Esophagus squamous epithelium (tissue), 4 donors: ENCODE results near the gene RASIP1.

ENCODE experiments used
- POLR2A ChIP-seq, 4 donors: fragments of 450-650 bp; IDR thresholded peaks; one replicate each; pipeline ENCODE4 v1.6.1; 2017; ENCODE audit warnings: antibody characterized with exemption in 4 of 4, mild to moderate bottlenecking in 4 of 4, moderate library complexity in 3 of 4
- TF ChIP-seq, protein P1 (sequence below), 6 experiments: fragments of 450-650 bp in 4 of 6; fragments of 200-600 bp in 2 of 6; sonication (generic) in 2 of 6; IDR thresholded peaks; one replicate each; pipeline ENCODE4 v1.5.1; 2016 to 2019; ENCODE audit warnings: antibody characterized with exemption in 6 of 6, mild to moderate bottlenecking in 4 of 6, moderate library complexity in 4 of 6

DNA sequence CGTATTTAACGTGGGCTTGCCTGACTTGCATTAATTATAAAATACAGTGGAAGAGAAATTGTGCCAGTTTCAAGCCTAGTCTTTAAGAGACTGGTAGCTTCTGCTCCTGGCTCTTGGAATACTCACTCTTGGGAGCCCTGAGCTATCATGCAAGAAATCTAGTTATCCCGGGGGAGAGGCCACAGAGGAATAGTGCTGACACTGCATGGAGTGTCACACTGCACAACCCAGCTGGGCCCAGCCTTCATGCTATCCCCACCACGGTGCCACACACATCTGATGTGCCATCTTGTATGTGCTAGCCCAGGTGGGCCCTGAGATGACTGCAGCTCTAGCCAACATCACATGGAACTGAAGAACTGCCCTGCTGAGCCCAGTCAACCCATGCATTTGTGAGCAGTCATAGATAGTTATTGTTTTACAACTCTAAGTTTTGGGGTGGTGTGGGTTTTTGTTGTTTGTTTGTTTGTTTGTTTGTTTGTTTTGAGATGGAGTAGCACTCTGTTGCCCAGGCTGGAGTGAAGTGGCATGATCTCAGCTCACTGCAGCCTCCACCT, 29.2 kb downstream of the RASIP1 start:
- TF ChIP-seq, protein P1, sequence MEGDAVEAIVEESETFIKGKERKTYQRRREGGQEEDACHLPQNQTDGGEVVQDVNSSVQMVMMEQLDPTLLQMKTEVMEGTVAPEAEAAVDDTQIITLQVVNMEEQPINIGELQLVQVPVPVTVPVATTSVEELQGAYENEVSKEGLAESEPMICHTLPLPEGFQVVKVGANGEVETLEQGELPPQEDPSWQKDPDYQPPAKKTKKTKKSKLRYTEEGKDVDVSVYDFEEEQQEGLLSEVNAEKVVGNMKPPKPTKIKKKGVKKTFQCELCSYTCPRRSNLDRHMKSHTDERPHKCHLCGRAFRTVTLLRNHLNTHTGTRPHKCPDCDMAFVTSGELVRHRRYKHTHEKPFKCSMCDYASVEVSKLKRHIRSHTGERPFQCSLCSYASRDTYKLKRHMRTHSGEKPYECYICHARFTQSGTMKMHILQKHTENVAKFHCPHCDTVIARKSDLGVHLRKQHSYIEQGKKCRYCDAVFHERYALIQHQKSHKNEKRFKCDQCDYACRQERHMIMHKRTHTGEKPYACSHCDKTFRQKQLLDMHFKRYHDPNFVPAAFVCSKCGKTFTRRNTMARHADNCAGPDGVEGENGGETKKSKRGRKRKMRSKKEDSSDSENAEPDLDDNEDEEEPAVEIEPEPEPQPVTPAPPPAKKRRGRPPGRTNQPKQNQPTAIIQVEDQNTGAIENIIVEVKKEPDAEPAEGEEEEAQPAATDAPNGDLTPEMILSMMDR (IDR thresholded peaks at IDR 0.05), result no peak
- no peak for TF ChIP-seq POLR2A (IDR thresholded peaks at IDR 0.05)
